NCI-H1048 (cell line): Measurements from ENCODE around the gene FRMPD2.
"Not testable (repeated sequence)": the region's sequence is repeated elsewhere in the genome, so short reads cannot be mapped to it uniquely, and the experiment has no call there.

ENCODE experiments used
- DNase-seq: peaks from one replicate; lab custom pipeline; 2025; lab: John Stamatoyannopoulos, UW

FRMPD2 gene

GRCh38 chr10:48232717-48233447, 41.6 kb downstream of the FRMPD2 start:
- DNase-seq, result no peak

DNA sequence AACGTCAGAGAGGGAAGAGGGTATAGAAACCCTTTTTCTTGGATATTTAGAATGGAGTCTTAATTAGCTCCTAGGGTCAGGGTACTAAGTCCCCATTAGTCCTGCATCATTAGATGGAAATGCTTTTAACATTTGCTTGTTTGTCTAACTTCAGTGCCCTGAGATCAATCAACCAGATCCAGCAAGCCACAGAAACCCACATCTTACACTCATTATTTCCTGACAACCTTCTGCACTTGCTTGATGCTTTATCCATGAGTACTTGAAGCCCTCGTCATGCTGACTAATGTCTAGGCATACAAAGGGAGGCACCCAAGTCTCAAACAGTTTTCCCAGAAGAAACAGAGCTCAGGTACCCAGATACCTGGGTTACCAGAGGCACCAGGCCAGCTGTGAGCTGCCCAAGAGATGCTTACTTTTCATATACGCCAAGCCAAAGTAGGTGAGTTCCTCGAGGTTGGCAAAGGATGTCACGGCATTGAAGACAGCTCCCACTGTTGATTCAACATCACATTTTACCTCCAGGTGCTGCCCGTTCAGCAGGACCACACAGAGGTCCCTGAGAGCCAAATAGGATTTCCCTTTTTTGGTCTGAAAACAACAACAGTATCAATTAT, 42.7 kb downstream of the FRMPD2 start:
- DNase-seq, result no peak

GRCh38 chr10:48231178-48231577, 43.3 kb downstream of the FRMPD2 start:
- no peak for DNase-seq

GRCh38 chr10:48227213-48227612, 47.3 kb downstream of the FRMPD2 start:
- DNase-seq, result no peak

DNA sequence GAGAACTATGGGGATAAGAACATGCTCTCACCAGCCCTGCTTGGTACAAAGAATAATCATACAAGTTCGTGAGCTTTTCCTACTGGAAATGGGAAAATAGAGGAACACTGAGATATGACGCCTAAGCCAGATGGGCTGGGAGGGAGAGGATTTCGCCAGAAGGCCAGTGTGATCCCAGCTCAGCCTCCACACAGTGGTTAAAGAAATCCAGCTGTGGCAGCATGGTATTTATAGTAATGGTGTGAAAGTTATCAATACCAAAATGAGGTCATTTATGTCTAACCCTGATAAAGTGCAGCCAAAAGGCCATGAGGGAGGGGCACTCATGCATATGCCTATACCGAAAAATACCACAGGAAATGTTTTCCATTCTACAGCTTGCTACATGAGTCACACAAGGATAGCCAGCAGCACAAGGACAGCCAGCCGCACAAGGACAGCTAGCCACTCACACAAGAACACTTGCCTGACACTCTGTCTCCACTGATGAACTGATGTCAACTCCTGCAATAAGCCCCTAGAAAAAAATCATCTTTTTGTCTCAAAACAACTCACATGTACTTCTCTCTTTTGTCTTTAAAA, 49.4 kb downstream of the FRMPD2 start:
- DNase-seq, result no peak

- DNase-seq, result no peak
These were observed 50.2 kb downstream of the FRMPD2 start for GRCh38 chr10:48224296-48224695.

- no peak for DNase-seq
These were observed 52.7 kb downstream of the FRMPD2 start for GRCh38 chr10:48221814-48222213.

DNA sequence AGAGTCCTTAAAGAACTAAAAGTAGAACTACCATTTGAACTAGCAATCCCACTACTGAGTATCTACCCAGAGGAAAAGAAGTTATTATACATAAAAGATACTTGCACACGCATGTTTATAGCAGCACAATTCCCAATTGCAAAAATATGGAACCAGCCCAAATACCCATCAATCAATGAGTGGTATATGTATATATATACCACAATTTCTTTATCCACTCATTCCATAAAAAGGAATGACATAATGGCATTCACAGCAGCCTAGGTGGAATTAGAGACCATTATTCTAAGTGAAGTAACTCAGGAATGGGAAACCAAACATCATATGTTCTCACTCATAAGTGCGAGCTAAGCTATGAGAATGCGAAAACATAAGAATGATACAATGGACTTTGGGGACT, 53.5 kb downstream of the FRMPD2 start:
- not testable (repeated sequence) for DNase-seq

DNA sequence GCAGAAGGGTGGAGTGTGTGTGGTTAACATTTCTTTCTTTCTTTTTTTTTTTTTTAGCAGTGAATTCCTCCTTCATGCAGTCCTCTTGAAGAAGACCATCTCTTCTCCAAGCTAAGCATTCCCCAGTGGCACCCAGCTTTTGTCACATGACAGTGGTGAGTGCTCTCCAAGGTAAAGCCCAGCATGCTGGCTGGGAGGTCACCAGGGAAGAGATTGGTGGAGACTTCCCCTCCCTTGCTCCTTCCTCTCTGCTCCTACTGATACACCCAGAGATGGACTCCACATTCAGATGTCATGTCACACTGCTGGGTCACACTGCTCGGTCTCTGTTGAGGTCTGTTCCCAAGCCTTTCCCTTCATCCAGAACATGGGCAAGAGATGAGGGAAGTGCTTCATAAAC, 55.3 kb downstream of the FRMPD2 start:
- no peak for DNase-seq

DNA sequence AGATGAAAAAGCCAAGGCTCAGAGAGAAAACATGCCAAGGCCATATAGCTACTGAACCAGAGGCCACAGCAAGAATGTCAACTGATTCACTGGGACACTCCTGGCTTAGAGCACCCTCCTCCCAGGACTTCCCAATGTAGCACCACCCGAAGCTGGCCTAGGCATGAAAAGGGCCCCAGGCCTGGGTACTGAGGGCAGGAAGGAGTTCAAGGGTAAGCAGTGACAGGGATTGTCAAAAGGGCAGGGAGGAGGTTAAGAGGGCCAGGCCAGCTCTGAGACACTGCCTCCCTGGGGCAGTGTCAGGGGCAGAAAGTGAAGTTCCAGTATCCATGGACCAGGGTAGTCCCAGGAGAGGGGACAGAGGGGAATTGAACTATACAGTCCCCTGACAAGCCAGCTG, 57.8 kb downstream of the FRMPD2 start:
- no peak for DNase-seq

GRCh38 chr10:48216204-48216505, 58.3 kb downstream of the FRMPD2 start:
- no peak for DNase-seq

DNA sequence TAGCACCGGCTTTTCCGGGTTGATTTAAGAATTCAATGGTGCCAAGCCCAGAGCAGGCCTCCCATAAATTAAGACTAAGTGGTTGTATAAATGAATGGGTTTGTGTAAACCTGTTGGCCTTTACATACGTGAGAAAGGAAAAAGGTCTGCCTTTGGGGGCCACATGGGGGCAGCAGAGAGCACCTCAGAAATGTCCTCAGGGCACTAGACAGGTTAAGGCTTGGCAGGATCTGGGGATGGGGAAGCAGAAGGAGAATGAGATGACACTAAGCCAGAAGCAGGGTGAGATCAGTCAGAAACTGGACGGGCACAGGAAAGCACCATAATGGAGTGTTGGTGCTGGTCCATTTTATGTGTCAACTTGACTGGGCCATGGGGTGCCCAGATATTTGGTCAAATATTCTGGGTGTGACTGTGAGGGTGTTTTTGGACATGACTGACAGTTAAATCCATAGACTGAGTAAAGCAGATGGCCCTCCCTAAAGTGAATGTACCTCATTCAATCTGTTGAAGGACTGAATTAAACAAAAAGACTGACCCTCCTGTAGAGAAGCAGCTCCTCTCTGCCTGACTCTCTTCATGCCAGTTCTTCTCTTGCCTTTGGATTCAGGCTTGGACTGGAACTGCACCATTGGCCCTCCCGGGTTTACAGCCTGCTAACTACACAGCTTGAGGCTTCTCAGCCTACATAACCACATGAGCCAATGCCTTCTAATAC, 58.9 kb downstream of the FRMPD2 start:
- DNase-seq, result no peak

- DNase-seq, result no peak
These were observed 59.6 kb downstream of the FRMPD2 start for GRCh38 chr10:48214716-48215485.

GRCh38 chr10:48213047-48213446, 61.4 kb downstream of the FRMPD2 start:
- no peak for DNase-seq

- no peak for DNase-seq
These were observed 62.7 kb downstream of the FRMPD2 start for GRCh38 chr10:48211777-48212176.

- DNase-seq, result no peak
These were observed 63.5 kb downstream of the FRMPD2 start for GRCh38 chr10:48210966-48211365.

DNA sequence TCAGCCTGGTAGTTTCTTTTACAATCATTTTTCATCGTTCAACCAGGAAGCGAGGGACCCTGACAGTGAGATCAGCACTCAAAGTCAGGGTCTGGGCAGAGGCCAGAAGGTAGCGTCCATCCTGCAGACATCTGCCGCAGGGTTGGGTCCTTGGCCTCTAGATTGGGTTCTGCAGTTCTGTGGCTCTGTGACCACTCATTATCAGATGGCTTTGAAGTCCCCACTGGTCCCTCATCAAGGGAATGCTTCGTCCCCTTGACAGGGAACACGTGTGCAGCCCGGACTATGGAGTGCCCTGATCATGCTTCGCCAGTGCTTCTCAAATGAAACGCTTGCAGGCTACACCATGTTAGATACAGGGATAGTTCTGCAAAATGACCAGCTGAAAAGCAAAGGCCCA, 64.1 kb downstream of the FRMPD2 start:
- no peak for DNase-seq

DNA sequence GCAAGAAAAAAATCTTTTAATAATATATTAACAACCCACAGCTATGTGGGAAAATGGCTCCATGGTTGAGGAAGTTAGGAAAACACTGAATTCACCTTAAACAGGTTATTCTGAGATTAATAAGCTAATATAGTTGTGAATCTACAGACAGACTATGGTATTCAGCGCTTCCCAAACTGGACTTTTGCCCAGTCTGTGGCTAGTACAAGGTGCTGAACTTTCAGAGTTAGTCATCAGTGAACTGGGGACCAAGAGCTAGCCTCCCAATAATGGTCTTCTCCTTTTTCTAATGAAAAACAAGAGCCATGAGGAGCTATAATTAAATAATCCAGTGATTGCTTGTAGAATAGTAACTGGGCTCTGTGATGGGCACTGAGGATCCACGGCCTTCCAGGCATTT, 65.3 kb downstream of the FRMPD2 start:
- no peak for DNase-seq

DNA sequence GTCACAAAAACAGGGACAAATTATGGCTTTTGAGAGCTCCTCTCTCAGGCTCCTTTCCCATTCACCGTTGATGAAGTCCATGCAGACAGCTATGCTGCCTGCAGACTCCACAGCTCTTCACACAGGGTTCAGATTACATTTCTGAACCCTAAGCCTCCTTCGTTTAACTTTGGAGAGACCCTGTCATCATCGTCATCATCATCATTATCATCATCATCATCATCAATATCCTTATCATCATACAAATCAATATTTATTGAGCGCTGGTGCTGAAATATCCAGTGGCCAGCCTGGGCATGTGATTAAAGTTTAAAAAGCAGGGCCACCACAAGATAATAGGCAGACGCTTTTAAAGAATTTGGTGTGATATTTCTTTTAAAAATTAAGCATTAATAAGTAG, 66.6 kb downstream of the FRMPD2 start:
- DNase-seq, result no peak

DNA sequence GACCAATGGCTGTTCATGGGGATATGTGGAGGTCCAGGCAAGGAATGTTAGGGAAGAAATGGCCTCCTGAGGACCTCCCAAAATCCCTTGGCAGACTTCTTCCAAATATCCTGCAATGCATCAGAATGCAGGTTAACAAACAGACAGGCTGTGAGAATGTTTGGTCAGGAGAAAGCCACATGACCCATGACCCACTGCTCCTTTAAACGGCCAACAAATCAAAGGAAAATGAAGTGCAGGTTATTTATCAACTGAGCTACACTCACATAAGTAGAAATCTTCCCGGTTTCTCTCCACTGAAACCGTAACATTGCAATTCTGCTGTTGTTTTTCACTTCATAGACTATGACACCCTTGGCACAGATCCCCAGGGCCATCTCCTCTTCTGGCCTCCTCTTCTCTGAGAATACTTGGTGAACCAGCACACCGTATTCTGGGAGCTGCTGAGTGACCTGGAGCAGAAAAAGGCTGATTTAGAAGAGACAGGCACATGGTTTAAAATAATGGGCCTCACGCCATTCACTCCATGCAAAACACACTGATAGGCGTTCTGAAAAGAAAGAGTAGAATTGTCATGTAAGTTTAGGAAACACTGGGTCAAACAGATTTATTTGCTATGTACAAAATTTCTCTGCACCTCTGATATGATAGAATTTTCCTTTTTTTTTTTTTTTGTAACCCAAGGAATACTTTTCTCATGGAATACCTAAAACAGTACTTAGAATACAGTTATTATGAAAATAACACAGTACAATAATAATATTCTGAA, 67.8 kb downstream of the FRMPD2 start:
- DNase-seq, result no peak

GRCh38 chr10:48205918-48206317, 68.6 kb downstream of the FRMPD2 start:
- no peak for DNase-seq
